GM12891 (cell line): ENCODE measurements around the gene PLCXD3.

ENCODE experiments used
- DNase-seq: peaks from one replicate; pipeline ENCODE4 v3.0.0; 2011; ENCODE audit warnings: low spot score; ENCODE audit not compliant: insufficient read length
- FAIRE-seq: peaks from 2 replicates; lab custom pipeline; 2011; peaks lifted over from hg19 to GRCh38; lab: Jason Lieb, UNC
- PAX5 ChIP-seq: IDR thresholded peaks from 2 replicates; pipeline ENCODE4 v1.6.1; 2011; ENCODE audit warnings: low read length, moderate library complexity, mild to moderate bottlenecking; ENCODE audit not compliant: insufficient read depth, severe bottlenecking
- POLR2A ChIP-seq: IDR thresholded peaks from 2 replicates; pipeline ENCODE4 v1.6.1; 2011; ENCODE audit warnings: low read depth, low read length, control low read depth
- POU2F2 ChIP-seq: IDR thresholded peaks from 2 replicates; pipeline ENCODE4 v1.6.1; 2011; ENCODE audit warnings: low read depth, mild to moderate bottlenecking, control low read depth, low read length, moderate library complexity

Gene PLCXD3

DNA sequence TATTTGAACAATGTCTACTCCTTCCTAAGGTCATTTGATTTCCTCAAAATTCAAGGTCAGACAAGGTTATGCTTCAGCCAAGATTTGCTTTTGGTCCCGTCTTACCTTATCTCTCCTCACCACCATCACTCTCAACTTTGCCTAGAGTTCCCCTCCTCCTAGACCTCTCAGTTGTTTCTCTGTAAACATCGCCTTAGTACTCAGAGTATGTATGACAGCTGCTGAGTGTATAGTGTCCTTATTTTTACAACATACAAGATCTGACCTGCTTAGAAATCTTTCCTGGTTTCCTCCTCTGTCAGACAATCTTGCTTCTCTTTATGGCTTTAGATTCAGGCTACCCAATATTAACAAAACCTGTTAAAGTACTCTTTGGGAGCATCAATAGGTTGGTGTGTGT, 247.1 kb downstream of the PLCXD3 start:
- DNase-seq: no peak

More for the DNA sequence above, 247.1 kb downstream of the PLCXD3 start:
- no peak for FAIRE-seq
- no peak for TF ChIP-seq PAX5
- no peak for TF ChIP-seq POU2F2
- TF ChIP-seq POLR2A: no peak
